ENCODE results near the gene CST5. TPM values are rescaled to one million over a fixed set of nuclear protein-coding genes. Genes with fewer than 3 reads are reported as not detected.

CST5 gene
- total RNA-seq, 1 experiment from 2014 or later: not detected

GRCh38 chr20:23920408-23921325, 41.1 kb upstream of the CST5 start:
- H3K79me2 ChIP-seq (ENCODE audit: insufficient read depth, low read length): no peaks in the 10 kb centered on the region
- no peak overlapping the region for H3K4me3 ChIP-seq (replicated peaks in 1 of 2; ENCODE audit: low read depth in 1 of 2, low read length in 2 of 2)
- no TSS peak for BruUV-seq (replicated peaks)
- no peak for DNase-seq (ENCODE audit: low read depth, low spot score)
- ChIA-PET POLR2A (no interaction called here), RAD21 (ENCODE audit: low non-redundant PET in 1 of 2, low total read pairs in 2 of 2, uncharacterized antibody in 2 of 2, unreplicated experiment in 2 of 2) (no interaction called here), CTCF (no interaction called here)
- no peak overlapping the region for H2AFZ ChIP-seq (ENCODE audit: low read depth, low read length, poor library complexity, severe bottlenecking)
- no peak overlapping the region for H3K4me2 ChIP-seq (ENCODE audit: low read length)
- no peak for ATAC-seq
- TF ChIP-seq SP1 (IDR thresholded peaks at IDR 0.05; ENCODE audit: low read depth) (no peak), ATF3 (IDR thresholded peaks at IDR 0.05) (no peak), ELF1 (IDR thresholded peaks at IDR 0.05; ENCODE audit: borderline replicate concordance, low read depth) (no peak), RAD21 (IDR thresholded peaks at IDR 0.05; ENCODE audit: low read depth) (no peak)
- H3K27ac ChIP-seq (ENCODE audit: low read depth, low read length): no peak overlapping the region
- no peaks in the 10 kb centered on the region; a peak in 1 of 4 replicates for H3K4me1 ChIP-seq (ENCODE audit: control insufficient read depth in 1 of 2, insufficient read depth in 2 of 2, low read length in 2 of 2)
- 0 out of 2 replicates have a peak, but pooled peaks cover 11% of the 10 kb centered on the region for H3K27me3 ChIP-seq (ENCODE audit: insufficient read depth, low read length)
- H4K20me1 ChIP-seq (ENCODE audit: insufficient read depth): no peaks in the 10 kb centered on the region
- no peaks in the 10 kb centered on the region for H3K9me3 ChIP-seq (ENCODE audit: control insufficient read depth in 1 of 2, insufficient read depth in 1 of 2, low read depth in 1 of 2, low read length in 2 of 2)
- intact Hi-C loops (cut with micrococcal nuclease): no loop called here
- H3K36me3 ChIP-seq (ENCODE audit: control insufficient read depth in 1 of 2, insufficient read depth in 2 of 2, low read length in 2 of 2): no peaks in the 10 kb centered on the region
- no peak overlapping the region for H3K9ac ChIP-seq (ENCODE audit: low read length)
- no peaks in the 10 kb centered on the region for H3K9me2 ChIP-seq (ENCODE audit: insufficient read depth)

- TF ChIP-seq POLR2A (IDR thresholded peaks at IDR 0.05; ENCODE audit: borderline replicate concordance, extremely low read depth, insufficient read depth, insufficient read length): no peak
- no peak for TF ChIP-seq SRF (IDR thresholded peaks at IDR 0.05; ENCODE audit: low read depth)
- no peak for TF ChIP-seq ZNF274 (IDR thresholded peaks at IDR 0.05; ENCODE audit: low read depth, low read length)
- no peak for TF ChIP-seq EGR1 (IDR thresholded peaks at IDR 0.05; ENCODE audit: low read depth)
- no peak for TF ChIP-seq ATF3 (IDR thresholded peaks at IDR 0.05)
- TF ChIP-seq FOSL1 (IDR thresholded peaks at IDR 0.05; ENCODE audit: low read depth): no peak
- no peak for TF ChIP-seq POLR2AphosphoS5 (IDR thresholded peaks at IDR 0.05; ENCODE audit: low read depth, low read length)
- TF ChIP-seq EZH2 (IDR thresholded peaks at IDR 0.05): no peak
- no peak for TF ChIP-seq CBX3 (IDR thresholded peaks at IDR 0.05; ENCODE audit: low read depth)
- TF ChIP-seq YY1 (IDR thresholded peaks at IDR 0.05; ENCODE audit: extremely low read depth, insufficient replicate concordance, low read depth, low read length): no peak
- TF ChIP-seq ZFX (IDR thresholded peaks at IDR 0.05): no peak
- no peak for TF ChIP-seq SIN3A (IDR thresholded peaks at IDR 0.05; ENCODE audit: low read depth)
- TF ChIP-seq ZBTB33 (IDR thresholded peaks at IDR 0.05; ENCODE audit: extremely low read depth, insufficient replicate concordance, low read length): no peak
- no peak for TF ChIP-seq EZH2phosphoT487 (IDR thresholded peaks at IDR 0.05; ENCODE audit: borderline replicate concordance)
- DNase-seq (ENCODE audit: low read depth, low spot score): no peak
- POLR2A ChIA-PET: no interaction called here
Observed at GRCh38 chr20:23918896-23919295, 39.3 kb upstream of the CST5 start.

More at GRCh38 chr20:23918896-23919295, 39.3 kb upstream of the CST5 start:
- intact Hi-C loops (cut with micrococcal nuclease): no loop called here
- no peak overlapping the region for H3K27ac ChIP-seq (ENCODE audit: low read depth, low read length)
- H2AFZ ChIP-seq (ENCODE audit: low read depth, low read length, poor library complexity, severe bottlenecking): no peak overlapping the region
- no peaks in the 10 kb centered on the region for H3K79me2 ChIP-seq (ENCODE audit: insufficient read depth, low read length)
- H3K9ac ChIP-seq (ENCODE audit: low read length): no peak overlapping the region
- no peak overlapping the region for H3K4me2 ChIP-seq (ENCODE audit: low read length)
- 0 out of 2 replicates have a peak, but pooled peaks cover 11% of the 10 kb centered on the region for H3K27me3 ChIP-seq (ENCODE audit: insufficient read depth, low read length)
- H3K4me1 ChIP-seq (ENCODE audit: control insufficient read depth in 1 of 2, insufficient read depth in 2 of 2, low read length in 2 of 2): no peaks in the 10 kb centered on the region; a peak in 1 of 4 replicates
- ChIA-PET CTCF (no interaction called here), RAD21 (ENCODE audit: low non-redundant PET in 1 of 2, low total read pairs in 2 of 2, uncharacterized antibody in 2 of 2, unreplicated experiment in 2 of 2) (no interaction called here)
- no peak overlapping the region for H3K4me3 ChIP-seq (replicated peaks in 1 of 2; ENCODE audit: low read depth in 1 of 2, low read length in 2 of 2)
- BruUV-seq (replicated peaks): no TSS peak
- no peaks in the 10 kb centered on the region for H3K36me3 ChIP-seq (ENCODE audit: control insufficient read depth in 1 of 2, insufficient read depth in 2 of 2, low read length in 2 of 2)
- no peaks in the 10 kb centered on the region for H4K20me1 ChIP-seq (ENCODE audit: insufficient read depth)
- ATAC-seq: no peak
- H3K9me3 ChIP-seq (ENCODE audit: control insufficient read depth in 1 of 2, insufficient read depth in 1 of 2, low read depth in 1 of 2, low read length in 2 of 2): no peaks in the 10 kb centered on the region
- H3K9me2 ChIP-seq (ENCODE audit: insufficient read depth): no peaks in the 10 kb centered on the region

Data from HCT116 (cell line).